ENCODE data around the gene NDUFAF8. TPM values are rescaled to one million over a fixed set of nuclear protein-coding genes. Genes with fewer than 3 reads are reported as not detected.

Gene NDUFAF8
- total RNA-seq, 2 experiments from 2014 or later, result 34.6 to 38.6 TPM

- Histone ChIP-seq H3K4me3 (ENCODE audit: low read length) (no peak overlapping the region), H3K27me3 (ENCODE audit: control insufficient read depth in 1 of 2, insufficient read depth in 2 of 2, low read length in 2 of 2) (no peaks in the 10 kb centered on the region), H3K9me3 (ENCODE audit: control insufficient read depth in 1 of 2, insufficient read depth in 1 of 2, low read length in 2 of 2) (no peaks in the 10 kb centered on the region), H3K27ac (ENCODE audit: low read depth in 1 of 2, low read length in 2 of 2) (no peak overlapping the region), H3K36me3 (ENCODE audit: insufficient read depth, low read length) (peaks cover 77% of the 10 kb centered on the region), H3K4me1 (ENCODE audit: insufficient read depth, low read length) (no peaks in the 10 kb centered on the region)
- Mint-ChIP-seq H3K27me3 (no peaks in the 10 kb centered on the region), H3K4me3 (no peak overlapping the region), H3K4me1 (ENCODE audit: low read depth) (no peaks in the 10 kb centered on the region), H3K9me3 (no peaks in the 10 kb centered on the region), H3K36me3 (ENCODE audit: low read depth) (peaks cover 47% of the 10 kb centered on the region), H3K27ac (no peak overlapping the region)
- intact Hi-C loops (cut with DNase I, micrococcal nuclease), result no loop called here
- ATAC-seq (ENCODE audit: poor library complexity) (no peak), DNase-seq (no peak)
- ChIA-PET POLR2A (no interaction called here), CTCF (no interaction called here)
- TF ChIP-seq CTCF (IDR thresholded peaks at IDR 0.05), result no peak
These were observed 22.0 kb downstream of the NDUFAF8 start for GRCh38 chr17:81261096-81261495.

GRCh38 chr17:81261582-81262336 lies 22.6 kb downstream of the NDUFAF8 start:
- CTCF ChIA-PET, result no interaction called here

GRCh38 chr17:81263371-81264181 lies 24.5 kb downstream of the NDUFAF8 start:
- no peak for TF ChIP-seq CTCF (IDR thresholded peaks at IDR 0.05)
- CTCF ChIA-PET, result no interaction called here
- Histone ChIP-seq H3K9me3 (ENCODE audit: control insufficient read depth in 1 of 2, insufficient read depth in 1 of 2, low read length in 2 of 2) (no peaks in the 10 kb centered on the region), H3K4me3 (ENCODE audit: low read length) (no peak overlapping the region), H3K27me3 (ENCODE audit: control insufficient read depth in 1 of 2, insufficient read depth in 2 of 2, low read length in 2 of 2) (no peaks in the 10 kb centered on the region), H3K36me3 (ENCODE audit: insufficient read depth, low read length) (peaks cover 83% of the 10 kb centered on the region), H3K4me1 (ENCODE audit: insufficient read depth, low read length) (no peaks in the 10 kb centered on the region), H3K27ac (ENCODE audit: low read depth in 1 of 2, low read length in 2 of 2) (no peak overlapping the region)
- no peak for ATAC-seq (ENCODE audit: poor library complexity)
- H3K9me3 Mint-ChIP-seq, result no peaks in the 10 kb centered on the region
- peaks cover 67% of the 10 kb centered on the region for H3K36me3 Mint-ChIP-seq (ENCODE audit: low read depth)
- no peaks in the 10 kb centered on the region for H3K4me1 Mint-ChIP-seq (ENCODE audit: low read depth)
- no peaks in the 10 kb centered on the region for H3K27me3 Mint-ChIP-seq
- no peak for DNase-seq
- intact Hi-C loops (cut with DNase I, micrococcal nuclease), result no loop called here
- no peak overlapping the region for H3K27ac Mint-ChIP-seq
- POLR2A ChIA-PET, result no interaction called here
- no peak overlapping the region for H3K4me3 Mint-ChIP-seq

More at GRCh38 chr17:81261582-81262336, 22.6 kb downstream of the NDUFAF8 start:
- no peak overlapping the region for H3K27ac ChIP-seq (ENCODE audit: low read depth in 1 of 2, low read length in 2 of 2)
- intact Hi-C loops (cut with DNase I, micrococcal nuclease), result no loop called here
- peaks cover 80% of the 10 kb centered on the region for H3K36me3 ChIP-seq (ENCODE audit: insufficient read depth, low read length)
- POLR2A ChIA-PET, result no interaction called here
- Mint-ChIP-seq H3K9me3 (no peaks in the 10 kb centered on the region), H3K36me3 (ENCODE audit: low read depth) (peaks cover 53% of the 10 kb centered on the region), H3K27ac (no peak overlapping the region), H3K4me3 (no peak overlapping the region), H3K4me1 (ENCODE audit: low read depth) (no peaks in the 10 kb centered on the region), H3K27me3 (no peaks in the 10 kb centered on the region)
- no peak overlapping the region for H3K4me3 ChIP-seq (ENCODE audit: low read length)
- no peaks in the 10 kb centered on the region for H3K4me1 ChIP-seq (ENCODE audit: insufficient read depth, low read length)
- DNase-seq, result no peak
- H3K27me3 ChIP-seq (ENCODE audit: control insufficient read depth in 1 of 2, insufficient read depth in 2 of 2, low read length in 2 of 2), result no peaks in the 10 kb centered on the region
- TF ChIP-seq CTCF (IDR thresholded peaks at IDR 0.05), result no peak
- H3K9me3 ChIP-seq (ENCODE audit: control insufficient read depth in 1 of 2, insufficient read depth in 1 of 2, low read length in 2 of 2), result no peaks in the 10 kb centered on the region
- no peak for ATAC-seq (ENCODE audit: poor library complexity)

Measured in CD4-positive, alpha-beta T cell (primary cell).